Measurements from ENCODE around the gene DBI.
"Not testable (repeated sequence)": the region's sequence is repeated elsewhere in the genome, so short reads cannot be mapped to it uniquely, and the experiment has no call there.

- not testable (repeated sequence) for TF ChIP-seq CTCF, POLR2A, POLR2AphosphoS5, EP300 (IDR thresholded peaks at IDR 0.05)
Observed at GRCh38 chr2:119403618-119404017, 36.8 kb downstream of the DBI start.

Measured in stomach (tissue), 4 donors.